Measurements from ENCODE around the gene SLC25A45. TPM values are rescaled to one million over a fixed set of nuclear protein-coding genes. Genes with fewer than 3 reads are reported as not detected.

Gene SLC25A45
- polyA plus RNA-seq, 2 donors, result 2.4 to 6.0 TPM

- Histone ChIP-seq H3K27me3 (ENCODE audit: control insufficient read depth in 1 of 2, insufficient read depth in 2 of 2, low read length in 2 of 2) (no peaks in the 10 kb centered on the region), H3K4me1 (ENCODE audit: control insufficient read depth in 2 of 2, insufficient read depth in 2 of 2, low read length in 1 of 2) (no peaks in the 10 kb centered on the region), H3K9me3 (ENCODE audit: control insufficient read depth in 2 of 2, insufficient read depth in 1 of 2, low read depth in 1 of 2, low read length in 1 of 2) (no peaks in the 10 kb centered on the region), H3K36me3 (ENCODE audit: control insufficient read depth in 2 of 2, insufficient read depth in 2 of 2, low read length in 1 of 2) (no peaks in the 10 kb centered on the region), H3K27ac (ENCODE audit: low read depth in 2 of 2, low read length in 1 of 2) (no peak overlapping the region), H3K4me3 (ENCODE audit: low read depth in 1 of 2, low read length in 2 of 2) (no peak overlapping the region)
- WGBS, 2 donors, result 7 to 10% methylated on average over 13 of the region's 13 CpGs
Observed at GRCh38 chr11:65329944-65330403, 52.5 kb downstream of the SLC25A45 start.

- Histone ChIP-seq H3K4me3 (ENCODE audit: low read depth in 1 of 2, low read length in 2 of 2) (no peak overlapping the region), H3K36me3 (ENCODE audit: control insufficient read depth in 2 of 2, insufficient read depth in 2 of 2, low read length in 1 of 2) (no peaks in the 10 kb centered on the region), H3K4me1 (ENCODE audit: control insufficient read depth in 2 of 2, insufficient read depth in 2 of 2, low read length in 1 of 2) (no peaks in the 10 kb centered on the region), H3K27ac (ENCODE audit: low read depth in 2 of 2, low read length in 1 of 2) (no peak overlapping the region), H3K9me3 (ENCODE audit: control insufficient read depth in 2 of 2, insufficient read depth in 1 of 2, low read depth in 1 of 2, low read length in 1 of 2) (no peaks in the 10 kb centered on the region), H3K27me3 (ENCODE audit: control insufficient read depth in 1 of 2, insufficient read depth in 2 of 2, low read length in 2 of 2) (no peaks in the 10 kb centered on the region)
- whole genome bisulfite sequencing, 2 donors, result 44 to 47% methylated on average over 2 of the region's 2 CpGs
Observed at GRCh38 chr11:65329478-65329877, 53.0 kb downstream of the SLC25A45 start.

GRCh38 chr11:65327021-65327420, 55.4 kb downstream of the SLC25A45 start:
- Histone ChIP-seq H3K9me3 (ENCODE audit: control insufficient read depth in 2 of 2, insufficient read depth in 1 of 2, low read depth in 1 of 2, low read length in 1 of 2) (no peaks in the 10 kb centered on the region), H3K36me3 (ENCODE audit: control insufficient read depth in 2 of 2, insufficient read depth in 2 of 2, low read length in 1 of 2) (no peaks in the 10 kb centered on the region), H3K4me3 (ENCODE audit: low read depth in 1 of 2, low read length in 2 of 2) (no peak overlapping the region), H3K27me3 (ENCODE audit: control insufficient read depth in 1 of 2, insufficient read depth in 2 of 2, low read length in 2 of 2) (no peaks in the 10 kb centered on the region), H3K4me1 (ENCODE audit: control insufficient read depth in 2 of 2, insufficient read depth in 2 of 2, low read length in 1 of 2) (no peaks in the 10 kb centered on the region), H3K27ac (ENCODE audit: low read depth in 2 of 2, low read length in 1 of 2) (no peak overlapping the region)
- 83 to 88% methylated on average over 8 of the region's 8 CpGs for WGBS, 2 donors

GRCh38 chr11:65325435-65325834, 57.0 kb downstream of the SLC25A45 start:
- Histone ChIP-seq H3K4me3 (ENCODE audit: low read depth in 1 of 2, low read length in 2 of 2) (no peak overlapping the region), H3K27me3 (ENCODE audit: control insufficient read depth in 1 of 2, insufficient read depth in 2 of 2, low read length in 2 of 2) (no peaks in the 10 kb centered on the region), H3K9me3 (ENCODE audit: control insufficient read depth in 2 of 2, insufficient read depth in 1 of 2, low read depth in 1 of 2, low read length in 1 of 2) (no peaks in the 10 kb centered on the region), H3K4me1 (ENCODE audit: control insufficient read depth in 2 of 2, insufficient read depth in 2 of 2, low read length in 1 of 2) (no peaks in the 10 kb centered on the region), H3K36me3 (ENCODE audit: control insufficient read depth in 2 of 2, insufficient read depth in 2 of 2, low read length in 1 of 2) (peaks cover 0 to 12% of the 10 kb centered on the region in 2 donors), H3K27ac (ENCODE audit: low read depth in 2 of 2, low read length in 1 of 2) (no peak overlapping the region)
- 81 to 84% methylated on average over 4 of the region's 4 CpGs for WGBS, 2 donors

Other genes starting within 250 kb of the SLC25A45 start
- 10 to 100 TPM; 16.4 to 17.8 TPM for gene SYVN1, start 248.1 kb downstream of the SLC25A45 start, polyA plus RNA-seq
- gene SPDYC, start 212.4 kb downstream of the SLC25A45 start, polyA plus RNA-seq, result not detected
- 100 to 1,000 TPM; 323 to 450 TPM for gene CAPN1, start 200.7 kb downstream of the SLC25A45 start, polyA plus RNA-seq
- 1 to 10 TPM; 8.5 to 9.2 TPM for gene POLA2, start 120.7 kb downstream of the SLC25A45 start, polyA plus RNA-seq
- 1 to 10 TPM; 4.4 to 4.7 TPM for gene CDC42EP2, start 67.8 kb downstream of the SLC25A45 start, polyA plus RNA-seq
- gene DPF2, start 48.8 kb downstream of the SLC25A45 start, polyA plus RNA-seq, result 10 to 100 TPM; 12.2 to 17.4 TPM
- gene TIGD3, start 27.9 kb downstream of the SLC25A45 start, polyA plus RNA-seq, result under 1 TPM; 0.10 to 0.16 TPM
- 10 to 100 TPM; 25.2 to 27.8 TPM for gene FRMD8, start 4.0 kb upstream of the SLC25A45 start, polyA plus RNA-seq
- gene NEAT1, start 40.2 kb upstream of the SLC25A45 start, polyA plus RNA-seq, result 1,000 to 10,000 TPM in 1 of 2 donors, 100 to 1,000 TPM in 1; 536 to 1,203 TPM
- gene MALAT1, start 116.4 kb upstream of the SLC25A45 start, polyA plus RNA-seq, result 1,000 to 10,000 TPM in 1 of 2 donors, 10 to 100 TPM in 1; 94.9 to 1,950 TPM
- 10 to 100 TPM; 41.8 to 52.4 TPM for gene SCYL1, start 142.4 kb upstream of the SLC25A45 start, polyA plus RNA-seq
- gene LTBP3, start 175.7 kb upstream of the SLC25A45 start, polyA plus RNA-seq, result 10 to 100 TPM; 32.8 to 36.4 TPM
- 10 to 100 TPM; 38.9 to 52.1 TPM for gene ZNRD2, start 187.8 kb upstream of the SLC25A45 start, polyA plus RNA-seq
- 10 to 100 TPM; 27.9 to 36.5 TPM for gene FAM89B, start 189.9 kb upstream of the SLC25A45 start, polyA plus RNA-seq
- 10 to 100 TPM; 54.4 to 61.6 TPM for gene EHBP1L1, start 193.4 kb upstream of the SLC25A45 start, polyA plus RNA-seq
- 10 to 100 TPM; 18.4 to 19.8 TPM for gene KCNK7, start 213.2 kb upstream of the SLC25A45 start, polyA plus RNA-seq
- gene MAP3K11, start 231.6 kb upstream of the SLC25A45 start, polyA plus RNA-seq, result 10 to 100 TPM; 25.7 to 35.2 TPM
- 10 to 100 TPM; 15.0 to 16.1 TPM for gene PCNX3, start 233.1 kb upstream of the SLC25A45 start, polyA plus RNA-seq